GM12864 (cell line): Measurements from ENCODE around the gene PTK6.
A peak's percentile ranks its signal among the peaks of the same experiment; 100 is the strongest.

Source experiments
- DNase-seq: peaks from one replicate; pipeline ENCODE4 v3.0.0-alpha.2; 2011; ENCODE audit warnings: low read depth
- H3K4me3 ChIP-seq: 2 replicates; pipeline ENCODE4 v1.5.1; 2011; ENCODE audit warnings: mild to moderate bottlenecking, low read depth, low read length, control low read depth
- CTCF ChIP-seq: IDR thresholded peaks from 2 replicates; pipeline ENCODE4 v1.5.1; 2011; ENCODE audit warnings: low read depth, mild to moderate bottlenecking, moderate library complexity, low read length, control low read depth, inconsistent platforms; ENCODE audit errors: missing control alignments

The PTK6 gene

GRCh38 chr20:63558804-63559484 lies 21.8 kb upstream of the PTK6 start:
- no peak for DNase-seq
- H3K4me3 ChIP-seq: no peak overlapping the region
- TF ChIP-seq CTCF: no peak

GRCh38 chr20:63557481-63557891 lies 20.3 kb upstream of the PTK6 start:
- no peak for DNase-seq
- TF ChIP-seq CTCF: no peak
- no peak overlapping the region for H3K4me3 ChIP-seq

GRCh38 chr20:63556873-63557478 lies 19.8 kb upstream of the PTK6 start:
- no peak for DNase-seq
- no peak overlapping the region for H3K4me3 ChIP-seq

DNA sequence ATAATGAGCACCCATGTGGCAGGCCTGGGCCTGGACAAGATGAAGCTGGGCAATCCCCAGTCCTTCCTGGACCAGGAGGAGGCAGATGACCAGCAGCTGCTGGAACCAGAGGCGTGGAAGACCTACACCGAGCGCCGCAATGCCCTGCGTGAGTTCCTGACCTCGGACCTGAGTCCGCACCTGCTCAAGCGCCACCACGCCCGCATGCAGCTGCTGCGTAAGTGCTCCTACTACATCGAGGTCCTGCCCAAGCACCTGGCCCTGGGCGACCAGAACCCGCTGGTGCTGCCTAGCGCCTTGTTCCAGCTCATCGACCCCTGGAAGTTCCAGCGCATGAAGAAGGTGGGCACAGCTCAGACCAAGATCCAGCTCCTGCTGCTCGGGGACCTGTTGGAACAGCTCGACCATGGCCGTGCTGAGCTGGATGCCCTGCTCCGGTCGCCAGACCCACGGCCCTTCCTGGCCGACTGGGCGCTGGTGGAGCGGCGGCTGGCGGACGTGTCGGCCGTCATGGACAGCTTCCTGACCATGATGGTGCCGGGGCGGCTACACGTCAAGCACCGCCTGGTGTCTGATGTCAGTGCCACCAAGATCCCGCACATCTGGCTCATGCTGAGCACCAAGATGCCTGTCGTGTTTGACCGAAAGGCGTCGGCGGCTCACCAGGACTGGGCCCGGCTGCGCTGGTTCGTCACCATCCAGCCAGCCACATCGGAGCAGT lies 18.6 kb upstream of the PTK6 start:
- no peak overlapping the region for H3K4me3 ChIP-seq
- no peak for DNase-seq
- TF ChIP-seq CTCF: no peak

More at GRCh38 chr20:63556873-63557478, 19.8 kb upstream of the PTK6 start:
- TF ChIP-seq CTCF: no peak

DNA sequence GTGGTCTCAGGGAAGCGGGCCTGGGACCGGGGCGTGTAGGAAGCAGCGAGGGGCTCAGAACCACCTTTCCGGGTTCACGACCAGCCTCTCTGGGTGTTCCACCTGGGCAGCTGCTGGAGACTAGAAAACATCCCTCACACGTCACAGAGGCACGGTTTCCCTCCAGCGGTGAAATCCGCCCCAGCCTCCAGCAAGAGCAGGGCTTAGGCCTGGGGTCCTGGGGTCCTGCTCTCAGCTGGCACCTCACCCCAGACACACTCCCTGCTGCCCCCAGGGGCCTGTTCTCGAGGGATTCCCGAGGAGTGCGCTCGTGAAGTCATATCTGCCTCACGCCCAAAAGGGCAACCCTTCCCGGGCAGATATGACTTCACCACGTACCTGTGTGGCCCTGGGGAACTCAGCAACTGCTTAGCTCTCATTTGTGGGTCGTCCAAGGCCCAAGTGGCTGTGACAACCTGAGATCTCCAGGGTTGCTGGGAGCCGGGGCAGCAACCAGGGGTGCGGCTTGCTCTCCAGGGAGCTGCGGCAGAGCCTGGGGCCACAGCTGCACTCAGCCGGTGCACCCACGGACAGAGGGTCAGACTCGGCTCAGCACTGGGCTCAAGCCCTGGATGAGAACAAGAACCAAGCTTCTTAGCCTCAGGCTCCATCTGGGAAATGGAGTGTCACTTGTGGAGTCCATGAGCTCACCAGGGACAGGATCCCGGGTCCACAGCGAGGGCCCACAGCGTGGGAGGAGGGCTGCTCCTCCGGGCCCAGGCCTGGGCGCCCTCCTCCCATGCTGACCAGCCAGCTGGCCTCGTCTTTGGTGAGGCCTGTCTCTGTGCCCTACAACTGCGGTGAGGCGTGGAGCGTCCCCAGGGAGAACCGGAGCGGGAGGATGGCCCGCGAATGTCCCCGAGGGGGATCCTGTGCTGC lies 17.4 kb upstream of the PTK6 start:
- no peak for DNase-seq
- H3K4me3 ChIP-seq: peak overlapping the region; percentile 30
- no peak for TF ChIP-seq CTCF

DNA sequence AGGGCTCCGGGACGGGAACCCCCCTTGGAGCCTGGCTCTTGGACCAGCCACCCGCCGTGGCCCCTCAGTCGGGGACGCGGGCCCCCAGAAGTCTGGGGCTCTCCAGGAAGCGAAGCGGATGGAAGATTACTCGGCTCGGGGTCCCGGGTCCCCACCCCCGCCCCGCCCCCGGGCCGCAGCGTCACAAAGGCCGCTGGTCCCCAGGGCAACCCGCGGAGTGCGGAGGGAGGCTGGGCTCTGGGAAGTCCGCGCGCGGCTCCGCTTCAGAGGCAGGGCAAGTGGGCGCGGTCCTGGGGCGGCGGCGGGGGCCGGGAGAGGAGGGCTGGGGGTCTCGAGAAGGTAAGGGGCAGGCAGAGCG lies 16.7 kb upstream of the PTK6 start, which contains the start of gene FNDC11:
TSS of gene FNDC11 (plus strand) at position 227 of the 358 bp plus-strand sequence. CDS start 1,505 bp downstream, outside the sequence.
- no peak for DNase-seq
- peak within 1 kb of the TSS; percentile 47 for H3K4me3 ChIP-seq
- TF ChIP-seq CTCF: no peak
